HG03103 (cell line): ENCODE measurements around the gene GPRC5D.

Experiments used
- ATAC-seq: cut with Tn5 transposase; IDR thresholded peaks from one replicate; pipeline ENCODE4 v1.9.1; 2021; ENCODE audit warnings: low read depth; ENCODE audit not compliant: unreplicated experiment

The GPRC5D gene

GRCh38 chr12:12912711-12913110 is 39.3 kb downstream of the GPRC5D start:
- no peak for ATAC-seq

GRCh38 chr12:12909995-12910420 is 42.0 kb downstream of the GPRC5D start:
- no peak for ATAC-seq

- ATAC-seq: peak; percentile 90
Measured at GRCh38 chr12:12909228-12909994, 42.6 kb downstream of the GPRC5D start.

GRCh38 chr12:12908711-12909110 is 43.3 kb downstream of the GPRC5D start:
- no peak for ATAC-seq

- ATAC-seq: no peak
Measured at GRCh38 chr12:12908252-12908651, 43.7 kb downstream of the GPRC5D start.

- ATAC-seq: no peak
Measured at GRCh38 chr12:12907552-12907951, 44.4 kb downstream of the GPRC5D start.

- no peak for ATAC-seq
Measured at GRCh38 chr12:12903642-12904609, 48.0 kb downstream of the GPRC5D start.

GRCh38 chr12:12902036-12902435 is 49.9 kb downstream of the GPRC5D start:
- ATAC-seq: no peak

GRCh38 chr12:12901158-12901791 is 50.7 kb downstream of the GPRC5D start:
- no peak for ATAC-seq

- no peak for ATAC-seq
Measured at GRCh38 chr12:12900786-12901157, 51.2 kb downstream of the GPRC5D start.

- ATAC-seq: peak; percentile 84
Measured at GRCh38 chr12:12899530-12900380, 52.2 kb downstream of the GPRC5D start.

- no peak for ATAC-seq
Measured at GRCh38 chr12:12898911-12899511, 53.0 kb downstream of the GPRC5D start.

- ATAC-seq: no peak
Measured at GRCh38 chr12:12898136-12898717, 53.7 kb downstream of the GPRC5D start.

GRCh38 chr12:12897302-12897701 is 54.7 kb downstream of the GPRC5D start:
- no peak for ATAC-seq

GRCh38 chr12:12896260-12896659 is 55.7 kb downstream of the GPRC5D start:
- ATAC-seq: no peak

GRCh38 chr12:12893438-12893837 is 58.5 kb downstream of the GPRC5D start:
- ATAC-seq: no peak

- no peak for ATAC-seq
Measured at GRCh38 chr12:12892681-12893141, 59.3 kb downstream of the GPRC5D start.

- ATAC-seq: no peak
Measured at GRCh38 chr12:12891881-12892355, 60.1 kb downstream of the GPRC5D start.
